HG02981 (cell line): ENCODE results near the gene MEGF11.

Source experiments
- ATAC-seq: cut with Tn5 transposase; IDR thresholded peaks from one replicate; pipeline ENCODE4 v1.9.1; 2021; ENCODE audit warnings: mild to moderate bottlenecking, moderate library complexity; ENCODE audit not compliant: unreplicated experiment

Gene MEGF11

DNA sequence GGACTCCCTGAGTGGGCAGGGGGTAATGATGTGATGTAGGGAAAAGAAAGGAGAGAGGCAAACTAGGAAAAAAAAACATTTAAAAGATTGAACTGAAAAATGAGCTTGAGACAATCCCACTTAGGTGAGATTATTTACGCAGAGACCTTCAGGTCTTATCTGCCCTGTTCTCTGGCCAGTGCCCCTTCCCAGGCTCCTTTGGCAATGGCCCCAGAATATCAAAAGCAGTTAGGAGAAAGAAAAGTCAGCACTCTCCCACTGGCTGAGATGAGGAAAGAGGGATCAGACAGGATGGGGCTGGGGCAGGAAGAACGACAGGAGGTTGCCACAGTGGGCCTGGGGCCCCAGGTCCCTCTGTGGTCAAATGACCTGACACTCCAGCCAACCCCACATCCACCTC lies 105.4 kb downstream of the MEGF11 start:
- ATAC-seq = no peak

GRCh38 chr15:66147440-66147839 lies 106.1 kb downstream of the MEGF11 start:
- ATAC-seq = no peak

GRCh38 chr15:66145726-66146182 lies 107.8 kb downstream of the MEGF11 start:
- ATAC-seq = no peak

DNA sequence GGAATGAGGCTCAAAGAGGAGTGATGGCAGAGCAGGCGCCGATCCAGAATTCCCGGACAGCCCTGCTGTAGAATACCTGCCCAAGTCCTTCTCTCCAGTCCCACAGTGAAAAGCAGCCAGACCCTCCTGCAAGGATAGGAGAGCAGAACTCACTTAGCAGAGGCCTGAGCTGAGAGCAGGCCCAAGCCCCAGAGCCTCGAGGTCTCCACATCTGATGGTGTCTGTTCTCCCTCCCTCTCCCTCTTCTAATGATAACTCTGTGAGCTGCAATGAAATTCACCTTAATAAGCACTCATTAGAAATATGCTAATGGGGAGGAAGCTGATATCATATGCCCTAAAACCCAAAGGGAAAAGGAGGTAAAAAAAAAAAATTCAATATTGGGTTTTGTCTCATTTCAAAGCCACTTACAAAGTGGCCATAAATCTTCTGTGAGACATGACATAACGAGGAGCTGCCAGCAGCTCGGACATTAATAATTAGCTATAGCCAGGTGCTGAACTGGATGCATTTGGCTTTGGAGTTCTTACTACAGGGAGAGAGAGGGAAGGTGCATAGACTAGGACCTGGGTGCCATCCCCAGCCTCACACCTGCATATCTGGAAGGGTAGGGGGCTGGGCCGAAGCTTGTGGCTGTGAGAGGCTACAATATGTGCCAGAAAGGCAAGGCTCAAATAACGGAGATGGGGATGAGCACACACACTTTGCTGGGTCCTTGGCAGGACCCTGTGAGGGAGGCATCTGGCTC lies 108.4 kb downstream of the MEGF11 start:
- no peak for ATAC-seq

DNA sequence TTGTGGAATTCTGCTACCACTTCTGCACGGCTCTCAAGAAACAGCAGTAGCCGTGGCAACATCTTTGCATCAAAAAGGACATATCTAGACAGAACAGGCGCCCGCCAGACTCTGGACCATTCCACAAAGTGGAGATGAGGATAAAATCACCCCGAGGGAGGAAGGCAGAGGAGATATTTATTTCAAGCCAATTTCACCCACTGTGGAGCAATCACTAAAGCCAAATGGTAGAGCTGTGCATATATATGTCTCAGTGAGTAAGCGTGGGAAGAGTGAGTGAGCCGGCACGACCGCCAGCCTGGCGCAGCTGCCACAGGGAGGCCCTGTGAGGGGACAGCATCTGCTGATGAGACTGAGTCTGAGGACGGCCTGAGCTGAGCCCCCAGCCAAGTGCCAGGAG lies 111.3 kb downstream of the MEGF11 start:
- no peak for ATAC-seq

DNA sequence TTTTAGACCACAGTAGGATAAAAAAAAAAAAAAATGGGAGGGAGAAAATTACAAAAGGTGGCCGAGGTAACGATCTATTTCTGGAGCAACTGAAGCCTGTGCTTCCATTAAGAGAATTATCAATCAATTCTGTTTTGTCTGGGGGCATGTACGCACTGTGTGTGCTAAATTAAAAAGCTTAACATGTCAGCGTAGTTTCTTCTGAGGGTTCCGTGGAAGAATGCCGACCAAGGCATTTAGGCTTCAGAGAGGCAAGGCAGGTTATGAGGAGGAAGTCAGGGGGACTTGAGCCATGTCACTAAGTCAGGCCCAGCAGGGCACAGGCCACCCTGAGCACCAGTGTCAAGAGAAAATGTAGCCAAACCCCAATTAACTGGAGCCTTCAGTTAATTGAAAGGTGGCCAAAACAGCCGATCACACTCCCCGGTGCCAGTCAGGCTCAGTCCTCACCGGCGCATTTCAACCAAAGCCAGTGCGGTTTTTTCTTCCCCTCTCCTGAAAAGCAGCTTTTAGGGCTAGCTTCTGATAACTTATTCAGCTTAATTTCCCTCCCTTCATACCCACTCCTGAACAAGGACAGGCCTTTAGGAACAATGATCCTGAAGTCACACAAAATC lies 113.9 kb downstream of the MEGF11 start:
- ATAC-seq = no peak

DNA sequence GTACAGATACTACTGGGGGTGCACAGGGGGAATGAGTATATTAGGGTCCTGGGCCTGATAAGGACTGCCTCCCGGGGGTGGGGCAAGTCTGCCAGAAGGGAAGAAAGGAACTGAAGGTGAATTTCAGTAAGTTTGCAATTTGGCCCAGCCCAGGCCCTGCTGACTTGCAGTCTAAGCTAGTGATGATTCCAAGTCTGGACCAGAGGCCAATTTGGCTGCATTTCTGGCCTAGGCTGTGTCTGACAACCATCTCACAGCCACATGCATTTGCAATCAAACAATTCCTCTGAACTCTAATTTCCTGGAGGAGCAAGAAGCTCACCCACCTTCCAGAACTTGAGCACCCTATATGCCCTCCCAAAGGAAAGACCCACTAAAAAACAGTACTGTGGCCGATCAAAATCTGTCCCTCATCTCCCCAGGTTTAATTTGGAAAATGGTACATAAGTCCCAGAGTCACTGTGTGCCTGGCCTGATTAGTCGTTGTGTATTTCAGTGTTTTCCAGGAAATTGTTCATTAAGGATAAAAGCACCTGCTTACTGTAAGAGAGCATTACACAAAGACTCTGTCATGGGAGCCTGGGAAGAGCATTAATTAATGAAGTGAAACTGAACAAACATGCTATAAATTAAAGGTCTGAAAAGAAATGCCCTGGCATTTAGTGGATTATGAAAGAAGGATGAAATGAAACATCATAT lies 114.5 kb downstream of the MEGF11 start:
- no peak for ATAC-seq

DNA sequence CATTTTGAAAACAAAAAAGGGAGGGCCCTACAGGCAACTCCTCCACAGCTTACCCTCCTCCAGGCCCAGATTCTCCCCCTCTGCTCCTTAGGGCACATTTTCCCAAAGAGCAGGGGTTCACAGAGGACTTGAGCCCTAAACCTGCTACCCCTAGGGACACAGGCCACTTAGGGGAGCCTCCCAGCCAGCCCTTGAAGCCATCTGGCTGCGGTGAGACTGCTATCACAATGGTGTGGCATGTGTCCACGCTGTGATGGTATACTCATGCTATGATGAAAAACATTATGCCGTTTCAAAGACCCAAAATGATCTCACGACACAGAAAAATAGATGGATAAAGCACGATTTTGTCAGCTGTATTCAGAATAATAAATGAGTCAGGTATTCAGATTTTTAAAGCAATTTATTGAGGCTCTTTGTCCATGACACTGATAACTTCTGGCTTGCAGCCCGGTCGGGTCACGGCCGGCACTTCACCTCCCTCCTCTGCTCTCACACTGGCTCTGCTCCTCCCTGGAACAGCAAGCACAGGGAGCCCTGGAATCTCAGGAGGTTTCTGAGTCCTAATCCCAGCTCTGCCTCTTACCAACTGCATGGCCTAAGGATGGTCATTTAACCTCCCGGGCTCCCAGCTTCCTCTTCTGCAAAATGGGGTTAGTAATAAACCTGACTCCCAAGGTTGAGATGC lies 115.3 kb downstream of the MEGF11 start:
- ATAC-seq = no peak

GRCh38 chr15:66136948-66137347 lies 116.6 kb downstream of the MEGF11 start:
- no peak for ATAC-seq

DNA sequence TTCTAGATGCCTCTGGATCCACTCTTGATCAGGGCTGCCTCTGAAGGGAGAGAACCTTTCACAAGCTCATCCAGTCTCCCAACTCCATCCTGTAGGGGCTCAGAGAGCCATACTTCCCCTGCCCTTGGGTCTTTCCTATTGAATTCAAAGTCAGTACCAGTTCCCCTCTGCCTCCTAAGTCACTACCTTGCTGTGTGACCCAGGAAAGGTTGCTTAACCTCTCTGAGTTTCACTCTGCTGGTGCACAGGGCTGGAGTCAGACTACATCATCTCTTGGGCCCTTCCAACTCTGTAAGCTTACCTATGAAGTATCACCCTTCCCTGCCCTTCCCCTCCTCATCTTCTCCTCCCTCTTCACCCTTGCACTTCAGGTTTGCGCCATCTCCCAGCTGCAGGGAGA lies 117.9 kb downstream of the MEGF11 start:
- no peak for ATAC-seq

DNA sequence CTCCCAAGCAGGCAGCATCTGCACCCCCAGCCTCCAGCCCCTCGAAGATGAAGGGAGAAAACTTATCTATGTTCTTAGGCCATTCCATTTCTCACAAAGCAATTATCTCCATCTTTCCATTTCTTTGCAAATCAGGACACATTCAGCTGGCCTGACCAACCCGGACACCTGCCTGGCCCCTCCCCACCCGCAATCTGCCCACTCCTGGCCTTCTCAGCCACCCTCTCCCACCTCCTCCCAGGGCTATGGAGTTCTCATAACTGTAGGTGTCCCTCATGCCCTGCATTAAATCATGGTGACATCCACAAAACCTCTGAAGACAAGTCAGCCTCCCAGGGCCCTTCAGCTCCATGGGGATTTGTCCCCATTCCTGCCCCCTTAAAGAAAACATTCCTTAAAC lies 119.3 kb downstream of the MEGF11 start:
- no peak for ATAC-seq

- ATAC-seq = no peak
These were observed 120.2 kb downstream of the MEGF11 start for GRCh38 chr15:66133247-66133885.

DNA sequence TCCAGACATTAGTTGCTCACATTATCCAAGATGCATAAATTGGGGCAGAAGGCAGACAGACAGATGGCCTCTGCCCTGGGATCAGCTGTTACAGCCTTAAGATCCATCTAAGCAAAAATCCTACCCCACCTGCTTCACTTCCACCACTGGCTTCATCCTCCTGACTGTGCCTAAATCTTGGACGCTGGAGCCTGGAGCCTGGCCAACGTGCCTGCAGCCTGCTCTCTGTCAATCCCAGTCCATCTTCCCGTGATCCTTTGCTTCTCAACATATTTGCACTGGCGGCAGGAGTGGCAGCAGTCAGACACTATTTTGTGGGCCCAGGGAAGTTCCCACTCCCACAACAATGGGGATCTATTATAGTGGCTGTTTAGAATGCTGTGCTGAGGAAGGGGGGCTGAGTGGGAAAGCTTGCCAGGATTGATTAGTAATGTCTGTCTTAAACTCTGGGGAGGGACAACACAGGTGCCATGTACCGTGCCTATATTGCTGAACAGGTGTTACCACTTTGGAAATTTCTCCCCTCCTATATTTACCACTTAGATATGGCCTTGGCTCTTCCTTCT lies 121.2 kb downstream of the MEGF11 start:
- no peak for ATAC-seq

DNA sequence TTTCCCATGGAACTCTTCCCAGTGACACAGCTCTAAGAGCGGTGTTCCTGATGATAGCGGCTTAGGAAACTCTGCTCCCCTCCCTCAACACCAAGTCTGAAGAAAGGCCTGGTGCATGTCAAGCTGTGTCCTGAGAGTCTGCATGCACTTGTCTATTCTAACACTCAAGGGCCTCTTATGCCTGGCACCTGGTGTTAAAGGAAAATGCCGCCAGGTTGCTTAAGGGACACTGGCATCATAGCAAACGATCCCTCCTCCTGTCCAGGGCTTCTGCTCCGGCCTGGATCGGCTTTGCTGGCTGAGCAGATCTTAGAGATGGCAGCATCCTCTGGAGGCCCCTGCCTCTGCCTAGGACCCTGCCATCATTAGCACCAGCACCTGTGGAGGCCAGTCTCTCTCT lies 121.7 kb downstream of the MEGF11 start:
- ATAC-seq = no peak

GRCh38 chr15:66131200-66131599 lies 122.3 kb downstream of the MEGF11 start:
- ATAC-seq = no peak

- no peak for ATAC-seq
These were observed 123.0 kb downstream of the MEGF11 start for GRCh38 chr15:66130496-66131034.

GRCh38 chr15:66129586-66129985 lies 124.0 kb downstream of the MEGF11 start:
- no peak for ATAC-seq

- ATAC-seq = no peak
These were observed 125.4 kb downstream of the MEGF11 start for GRCh38 chr15:66128116-66128680.

DNA sequence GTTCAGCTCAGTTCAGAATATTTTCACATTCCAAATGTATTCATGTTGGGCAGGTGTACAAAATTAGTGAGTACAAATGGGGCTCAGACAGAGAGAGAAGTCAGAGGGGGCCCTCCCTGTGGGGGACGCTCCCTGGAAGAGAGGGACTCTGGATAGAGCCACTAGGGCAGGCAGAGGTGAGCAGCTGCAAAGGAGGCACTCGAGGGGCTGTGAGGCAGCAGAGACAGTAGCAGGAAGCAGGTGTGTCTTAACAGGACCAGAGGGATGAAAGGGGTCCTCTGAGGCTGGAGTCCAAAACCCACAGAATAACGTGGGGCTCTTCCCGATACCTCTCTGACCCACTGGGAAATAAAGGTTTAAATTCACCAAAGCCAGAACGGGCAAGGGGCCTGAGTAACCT lies 127.1 kb downstream of the MEGF11 start:
- no peak for ATAC-seq

DNA sequence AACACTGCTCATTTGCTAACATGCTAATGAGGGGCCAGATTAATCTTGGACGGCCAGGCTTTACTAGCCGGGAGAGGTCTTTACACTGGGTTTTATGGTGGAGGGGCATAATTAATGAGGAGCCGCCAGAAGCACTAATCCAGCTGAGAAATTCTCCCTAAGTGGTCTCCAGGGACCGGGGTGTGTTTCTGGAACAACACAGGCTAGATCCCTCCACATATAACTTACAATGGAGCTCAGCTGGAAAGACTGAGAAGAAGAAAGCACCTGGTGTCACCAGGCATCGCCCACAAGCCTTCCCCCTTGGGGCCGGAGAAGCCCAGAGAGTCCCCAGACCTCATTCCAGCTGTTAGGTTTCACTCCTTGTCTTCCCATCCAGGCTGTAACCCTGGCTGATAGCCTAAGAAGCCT lies 127.5 kb downstream of the MEGF11 start:
- no peak for ATAC-seq
